ENCODE measurements around the gene RTKN. TPM values are rescaled to one million over a fixed set of nuclear protein-coding genes. Genes with fewer than 3 reads are reported as not detected.
A peak's percentile ranks its signal among the peaks of the same experiment; 100 is the strongest.

The RTKN gene
- total RNA-seq, 1 experiment from 2014 or later: 27.0 TPM

DNA sequence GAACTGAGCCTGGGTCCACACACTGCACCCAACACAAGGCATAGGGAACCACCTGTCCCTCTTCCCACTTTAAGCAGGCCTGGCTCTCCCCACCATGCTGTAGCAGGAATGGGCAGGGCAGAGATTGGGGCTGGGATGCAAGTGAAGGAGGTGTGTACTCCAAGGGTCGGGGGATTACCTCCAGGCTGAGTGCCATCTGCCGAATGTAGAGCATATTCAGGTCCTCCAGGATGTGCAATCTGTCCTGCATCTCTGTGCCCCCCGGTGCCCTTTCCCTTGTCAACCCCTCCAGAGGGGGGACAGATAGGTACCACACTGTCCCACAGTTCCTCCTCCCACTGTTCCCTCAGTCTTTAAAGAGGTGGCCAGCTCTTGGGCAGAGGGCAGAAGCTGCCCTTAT lies 2.4 kb downstream of the RTKN start:
- Histone ChIP-seq H3K4me1 (ENCODE audit: insufficient read depth, low read length, poor library complexity, severe bottlenecking) (peaks cover 49% of the 10 kb centered on the region), H3K4me3 (ENCODE audit: low read depth, low read length, poor library complexity, severe bottlenecking) (peak overlapping the region; percentile 65), H3K27me3 (replicated peaks; ENCODE audit: insufficient read depth, low read depth, low read length, poor library complexity) (no peaks in the 10 kb centered on the region), H3K27ac (ENCODE audit: low read depth, low read length, poor library complexity, severe bottlenecking) (peak overlapping the region; percentile 80), H3K9me3 (ENCODE audit: low read depth, low read length, poor library complexity, severe bottlenecking) (no peaks in the 10 kb centered on the region), H3K36me3 (ENCODE audit: insufficient read depth, low read length, poor library complexity, severe bottlenecking) (no peaks in the 10 kb centered on the region)
- no peak for DNase-seq (ENCODE audit: low spot score)
- ChIA-PET CTCF (interaction anchor here (1.1 to 1.3 kb wide), 2 partner anchors 22 to 26 kb away, joined by 3 read pairs; partner anchors contain the start of gene MOGS), POLR2A (ENCODE audit: low non-redundant PET) (no interaction called here)
- TF ChIP-seq, protein P1, sequence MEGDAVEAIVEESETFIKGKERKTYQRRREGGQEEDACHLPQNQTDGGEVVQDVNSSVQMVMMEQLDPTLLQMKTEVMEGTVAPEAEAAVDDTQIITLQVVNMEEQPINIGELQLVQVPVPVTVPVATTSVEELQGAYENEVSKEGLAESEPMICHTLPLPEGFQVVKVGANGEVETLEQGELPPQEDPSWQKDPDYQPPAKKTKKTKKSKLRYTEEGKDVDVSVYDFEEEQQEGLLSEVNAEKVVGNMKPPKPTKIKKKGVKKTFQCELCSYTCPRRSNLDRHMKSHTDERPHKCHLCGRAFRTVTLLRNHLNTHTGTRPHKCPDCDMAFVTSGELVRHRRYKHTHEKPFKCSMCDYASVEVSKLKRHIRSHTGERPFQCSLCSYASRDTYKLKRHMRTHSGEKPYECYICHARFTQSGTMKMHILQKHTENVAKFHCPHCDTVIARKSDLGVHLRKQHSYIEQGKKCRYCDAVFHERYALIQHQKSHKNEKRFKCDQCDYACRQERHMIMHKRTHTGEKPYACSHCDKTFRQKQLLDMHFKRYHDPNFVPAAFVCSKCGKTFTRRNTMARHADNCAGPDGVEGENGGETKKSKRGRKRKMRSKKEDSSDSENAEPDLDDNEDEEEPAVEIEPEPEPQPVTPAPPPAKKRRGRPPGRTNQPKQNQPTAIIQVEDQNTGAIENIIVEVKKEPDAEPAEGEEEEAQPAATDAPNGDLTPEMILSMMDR (conservative IDR thresholded peaks at IDR 0.05; ENCODE audit: low read depth, low read length): no peak
- TF ChIP-seq EZH2 (IDR thresholded peaks at IDR 0.05; ENCODE audit: borderline replicate concordance, low read depth, low read length, poor library complexity, severe bottlenecking): no peak
- no TSS peak for BruUV-seq (replicated peaks)
- intact Hi-C loops (cut with micrococcal nuclease; ENCODE audit: unreplicated experiment): no loop called here

DNA sequence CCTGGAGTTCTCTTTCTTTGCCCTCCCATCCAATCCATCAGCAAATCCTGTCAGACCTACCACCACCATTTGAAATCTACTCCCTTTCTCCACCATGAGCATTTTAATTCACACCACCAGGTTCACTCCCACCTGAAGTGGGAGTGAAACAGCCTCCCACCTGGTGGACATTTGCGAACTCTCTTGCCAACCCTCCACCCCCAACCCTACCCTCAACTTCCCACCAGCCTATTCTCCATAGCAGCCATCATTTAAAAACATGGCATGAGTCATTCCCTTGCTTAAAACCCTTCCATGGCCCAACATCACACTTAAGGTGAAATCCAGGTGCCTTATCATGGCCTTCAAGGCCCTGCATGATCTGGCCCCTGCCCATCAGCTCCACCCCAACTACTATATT lies 3.5 kb downstream of the RTKN start:
- intact Hi-C loops (cut with micrococcal nuclease; ENCODE audit: unreplicated experiment): no loop called here
- Histone ChIP-seq H3K9me3 (ENCODE audit: low read depth, low read length, poor library complexity, severe bottlenecking) (no peaks in the 10 kb centered on the region), H3K36me3 (ENCODE audit: insufficient read depth, low read length, poor library complexity, severe bottlenecking) (no peaks in the 10 kb centered on the region), H3K4me1 (ENCODE audit: insufficient read depth, low read length, poor library complexity, severe bottlenecking) (peaks cover 43% of the 10 kb centered on the region), H3K4me3 (ENCODE audit: low read depth, low read length, poor library complexity, severe bottlenecking) (no peak overlapping the region), H3K27me3 (replicated peaks; ENCODE audit: insufficient read depth, low read depth, low read length, poor library complexity) (no peaks in the 10 kb centered on the region), H3K27ac (ENCODE audit: low read depth, low read length, poor library complexity, severe bottlenecking) (no peak overlapping the region)
- POLR2A ChIA-PET (ENCODE audit: low non-redundant PET): no interaction called here
- TF ChIP-seq, protein P1 (conservative IDR thresholded peaks at IDR 0.05; ENCODE audit: low read depth, low read length): no peak
- no peak for TF ChIP-seq EZH2 (IDR thresholded peaks at IDR 0.05; ENCODE audit: borderline replicate concordance, low read depth, low read length, poor library complexity, severe bottlenecking)
- CTCF ChIA-PET: interaction anchor here (1.1 kb wide), 1 partner anchor 27 kb away, joined by 3 read pairs; the partner anchor contains the start of gene MOGS
- DNase-seq (ENCODE audit: low spot score): no peak
- no TSS peak for BruUV-seq (replicated peaks)

- H3K36me3 ChIP-seq (ENCODE audit: insufficient read depth, low read length, poor library complexity, severe bottlenecking): no peaks in the 10 kb centered on the region
- CTCF ChIA-PET: no interaction called here
- no TSS peak for BruUV-seq (replicated peaks)
- peaks cover 43% of the 10 kb centered on the region for H3K4me1 ChIP-seq (ENCODE audit: insufficient read depth, low read length, poor library complexity, severe bottlenecking)
- no peaks in the 10 kb centered on the region for H3K27me3 ChIP-seq (replicated peaks; ENCODE audit: insufficient read depth, low read depth, low read length, poor library complexity)
- H3K27ac ChIP-seq (ENCODE audit: low read depth, low read length, poor library complexity, severe bottlenecking): peak overlapping the region; percentile 25
- TF ChIP-seq, protein P1 (conservative IDR thresholded peaks at IDR 0.05; ENCODE audit: low read depth, low read length): no peak
- no peak for TF ChIP-seq EZH2 (IDR thresholded peaks at IDR 0.05; ENCODE audit: borderline replicate concordance, low read depth, low read length, poor library complexity, severe bottlenecking)
- no peaks in the 10 kb centered on the region for H3K9me3 ChIP-seq (ENCODE audit: low read depth, low read length, poor library complexity, severe bottlenecking)
- intact Hi-C loops (cut with micrococcal nuclease; ENCODE audit: unreplicated experiment): no loop called here
- no peak overlapping the region for H3K4me3 ChIP-seq (ENCODE audit: low read depth, low read length, poor library complexity, severe bottlenecking)
- DNase-seq (ENCODE audit: low spot score): peak; percentile 70
- POLR2A ChIA-PET (ENCODE audit: low non-redundant PET): no interaction called here
Measured at GRCh38 chr2:74436848-74437695, 4.7 kb downstream of the RTKN start.

Data from A673 (cell line).